Activated naive CD8-positive, alpha-beta T cell (primary cell): ENCODE data around the gene GLUL.
"Not testable (repeated sequence)": the region's sequence is repeated elsewhere in the genome, so short reads cannot be mapped to it uniquely, and the experiment has no call there.

Experiments used
- H3K27ac Mint-ChIP-seq: one replicate; pipeline ENCODE4 v1.8.0; 2021; ENCODE audit warnings: mixed read lengths
- H3K27me3 Mint-ChIP-seq: one replicate; pipeline ENCODE4 v1.8.0; 2021; ENCODE audit warnings: mixed read lengths
- H3K36me3 Mint-ChIP-seq: one replicate; pipeline ENCODE4 v1.8.0; 2021; ENCODE audit warnings: mixed read lengths
- H3K4me1 Mint-ChIP-seq: one replicate; pipeline ENCODE4 v1.8.0; 2021; ENCODE audit warnings: low read depth, mixed read lengths
- H3K4me3 Mint-ChIP-seq: one replicate; pipeline ENCODE4 v1.8.0; 2021; ENCODE audit warnings: mild to moderate bottlenecking, mixed read lengths
- H3K9me3 Mint-ChIP-seq: one replicate; pipeline ENCODE4 v1.8.0; 2021; ENCODE audit warnings: low read depth, mixed read lengths

Gene GLUL

DNA sequence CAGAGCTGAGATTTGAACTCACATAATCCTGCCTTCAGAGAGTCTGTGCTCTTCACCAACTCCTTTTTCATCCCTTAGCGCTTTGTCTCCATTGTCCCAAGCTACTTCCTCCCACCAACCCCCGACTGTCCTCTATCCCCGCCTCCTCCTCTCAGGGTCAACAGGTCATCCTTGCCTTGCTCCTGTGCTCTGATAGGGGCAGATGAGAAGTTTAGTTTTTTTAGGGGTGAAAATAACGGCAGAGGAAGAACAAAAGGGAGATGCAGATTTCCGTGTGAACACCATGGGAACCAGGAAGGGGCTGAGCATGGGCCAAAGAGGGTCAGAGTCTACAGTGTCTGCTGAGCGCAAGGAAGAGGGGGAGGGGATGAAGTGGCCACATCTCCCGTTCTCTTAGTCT lies 31.9 kb downstream of the GLUL start:
- H3K4me3 Mint-ChIP-seq: no peak overlapping the region
- no peak overlapping the region for H3K27ac Mint-ChIP-seq
- H3K36me3 Mint-ChIP-seq: no peaks in the 10 kb centered on the region
- H3K4me1 Mint-ChIP-seq: no peaks in the 10 kb centered on the region
- H3K27me3 Mint-ChIP-seq: peaks cover 4% of the 10 kb centered on the region
- H3K9me3 Mint-ChIP-seq: no peaks in the 10 kb centered on the region

GRCh38 chr1:182357913-182358312 lies 33.7 kb downstream of the GLUL start:
- Mint-ChIP-seq H3K27ac (no peak overlapping the region), H3K27me3 (peaks cover 2% of the 10 kb centered on the region), H3K9me3 (no peaks in the 10 kb centered on the region), H3K36me3 (no peaks in the 10 kb centered on the region), H3K4me1 (no peaks in the 10 kb centered on the region), H3K4me3 (no peak overlapping the region)

DNA sequence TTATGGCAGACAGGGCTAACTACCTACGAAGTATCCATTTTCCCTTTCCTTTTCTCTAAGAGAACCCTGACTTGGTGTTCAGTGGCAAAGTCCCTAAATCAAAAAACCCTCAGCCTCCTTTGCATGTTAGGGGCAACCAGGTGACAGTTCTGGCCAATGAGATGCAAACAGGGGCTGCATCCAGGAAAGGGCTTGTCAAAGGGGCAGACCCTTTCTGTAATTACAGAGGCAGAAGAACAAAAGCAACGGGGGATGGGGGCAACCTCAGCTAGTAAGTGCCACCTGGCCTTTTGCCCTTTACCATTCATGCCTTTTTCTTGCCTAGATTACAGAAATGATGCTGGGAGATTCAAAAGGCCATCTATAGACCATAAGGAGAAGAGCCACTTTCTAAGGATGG lies 34.4 kb downstream of the GLUL start:
- peaks cover 2% of the 10 kb centered on the region for H3K27me3 Mint-ChIP-seq
- H3K36me3 Mint-ChIP-seq: no peaks in the 10 kb centered on the region
- H3K27ac Mint-ChIP-seq: no peak overlapping the region
- no peak overlapping the region for H3K4me3 Mint-ChIP-seq
- H3K9me3 Mint-ChIP-seq: no peaks in the 10 kb centered on the region
- H3K4me1 Mint-ChIP-seq: no peaks in the 10 kb centered on the region

DNA sequence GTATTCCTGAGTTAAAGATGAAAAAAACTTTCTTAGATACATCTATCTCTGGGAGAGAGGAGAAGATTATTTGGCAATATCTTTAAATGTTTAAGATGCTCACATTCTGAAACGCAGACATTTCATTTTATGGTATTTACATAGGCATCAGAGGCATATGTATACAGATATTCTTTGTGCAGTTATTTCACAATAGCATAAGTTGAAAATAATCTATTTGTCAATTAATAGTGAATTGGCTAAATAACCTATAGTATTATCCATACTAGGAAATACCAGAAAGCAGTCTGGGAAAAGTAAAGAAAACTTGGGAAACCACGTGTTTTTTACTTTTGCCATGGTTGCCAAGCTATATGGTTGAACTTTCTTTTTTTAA lies 35.9 kb downstream of the GLUL start:
- no peaks in the 10 kb centered on the region for H3K36me3 Mint-ChIP-seq
- H3K4me3 Mint-ChIP-seq: no peak overlapping the region
- no peak overlapping the region for H3K27ac Mint-ChIP-seq
- H3K27me3 Mint-ChIP-seq: peaks cover 2% of the 10 kb centered on the region
- H3K9me3 Mint-ChIP-seq: no peaks in the 10 kb centered on the region
- no peaks in the 10 kb centered on the region for H3K4me1 Mint-ChIP-seq

DNA sequence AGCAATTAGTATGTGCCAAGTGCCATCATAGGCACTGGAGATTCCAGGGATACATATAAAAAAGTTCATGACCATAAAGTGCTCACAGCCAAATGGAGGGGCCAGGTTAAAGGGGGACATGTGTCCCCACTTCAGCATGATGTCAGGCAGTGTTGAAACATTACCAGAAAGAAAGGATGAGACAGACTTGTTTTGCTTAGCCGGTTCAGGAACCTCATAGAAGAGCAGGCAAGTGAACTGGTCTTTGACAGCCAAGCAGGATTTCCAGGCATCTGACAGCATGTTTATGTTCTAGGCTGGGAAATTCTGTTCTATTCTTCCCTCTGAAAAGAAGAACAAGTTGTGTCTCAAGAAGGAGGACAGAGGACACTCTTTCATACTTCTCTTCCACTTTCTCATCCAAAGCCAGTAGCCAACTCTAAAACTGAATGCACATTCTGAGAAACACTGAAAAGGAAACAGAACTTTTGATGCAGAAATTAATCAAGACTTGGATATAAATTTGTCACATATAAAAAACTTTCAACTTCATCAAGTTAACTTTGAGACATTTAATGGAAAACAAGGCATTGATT lies 39.7 kb downstream of the GLUL start:
- Mint-ChIP-seq H3K4me3 (no peak overlapping the region), H3K9me3 (no peaks in the 10 kb centered on the region), H3K27ac (no peak overlapping the region), H3K4me1 (no peaks in the 10 kb centered on the region), H3K36me3 (no peaks in the 10 kb centered on the region), H3K27me3 (no peaks in the 10 kb centered on the region)

GRCh38 chr1:182350839-182351238 lies 40.8 kb downstream of the GLUL start:
- no peak overlapping the region for H3K27ac Mint-ChIP-seq
- no peaks in the 10 kb centered on the region for H3K27me3 Mint-ChIP-seq
- no peaks in the 10 kb centered on the region for H3K4me1 Mint-ChIP-seq
- no peaks in the 10 kb centered on the region for H3K9me3 Mint-ChIP-seq
- no peaks in the 10 kb centered on the region for H3K36me3 Mint-ChIP-seq
- no peak overlapping the region for H3K4me3 Mint-ChIP-seq

DNA sequence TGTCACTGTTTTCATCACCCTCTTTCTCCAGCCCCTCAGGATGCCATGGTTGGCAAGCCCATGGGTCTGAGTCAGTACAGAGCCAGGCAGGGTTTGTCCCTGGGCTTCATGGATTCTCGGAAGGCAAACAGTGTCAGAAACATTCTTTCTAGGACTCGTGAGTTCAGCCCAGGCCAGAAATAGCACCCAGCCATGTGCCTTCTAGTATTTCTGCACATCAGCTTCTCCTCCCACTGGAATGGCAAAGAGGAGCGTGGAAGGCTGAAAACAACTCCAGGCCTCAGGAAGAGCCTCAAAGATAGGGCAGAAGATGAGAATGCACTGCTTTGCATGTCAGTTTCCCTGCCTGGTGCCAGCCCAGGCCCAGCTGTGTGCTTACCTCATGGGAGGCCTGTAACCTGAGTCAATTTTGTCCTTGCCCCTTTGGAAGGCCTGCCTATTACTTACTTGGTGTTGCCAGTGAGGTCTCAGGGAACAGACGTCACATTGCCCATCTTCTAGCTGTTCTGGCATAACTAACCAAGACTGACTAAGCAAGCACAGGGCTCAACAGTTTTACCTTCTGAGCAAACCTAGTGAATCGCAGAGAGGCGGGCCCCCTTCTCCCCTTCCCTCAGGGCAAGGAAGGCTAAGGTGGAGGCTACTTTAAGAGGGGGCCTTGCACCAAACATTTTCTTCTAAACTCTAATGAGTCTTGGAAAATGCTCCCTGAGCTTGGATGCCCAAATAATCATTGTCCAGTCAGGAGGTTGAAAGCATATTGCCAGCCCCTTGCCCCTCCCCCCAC lies 42.4 kb downstream of the GLUL start:
- Mint-ChIP-seq H3K4me1 (no peaks in the 10 kb centered on the region), H3K36me3 (no peaks in the 10 kb centered on the region), H3K9me3 (no peaks in the 10 kb centered on the region), H3K27me3 (no peaks in the 10 kb centered on the region), H3K4me3 (no peak overlapping the region), H3K27ac (no peak overlapping the region)

GRCh38 chr1:182347019-182347418 lies 44.6 kb downstream of the GLUL start:
- Mint-ChIP-seq H3K27me3 (no peaks in the 10 kb centered on the region), H3K27ac (no peak overlapping the region), H3K4me1 (no peaks in the 10 kb centered on the region), H3K36me3 (no peaks in the 10 kb centered on the region), H3K9me3 (no peaks in the 10 kb centered on the region), H3K4me3 (no peak overlapping the region)

DNA sequence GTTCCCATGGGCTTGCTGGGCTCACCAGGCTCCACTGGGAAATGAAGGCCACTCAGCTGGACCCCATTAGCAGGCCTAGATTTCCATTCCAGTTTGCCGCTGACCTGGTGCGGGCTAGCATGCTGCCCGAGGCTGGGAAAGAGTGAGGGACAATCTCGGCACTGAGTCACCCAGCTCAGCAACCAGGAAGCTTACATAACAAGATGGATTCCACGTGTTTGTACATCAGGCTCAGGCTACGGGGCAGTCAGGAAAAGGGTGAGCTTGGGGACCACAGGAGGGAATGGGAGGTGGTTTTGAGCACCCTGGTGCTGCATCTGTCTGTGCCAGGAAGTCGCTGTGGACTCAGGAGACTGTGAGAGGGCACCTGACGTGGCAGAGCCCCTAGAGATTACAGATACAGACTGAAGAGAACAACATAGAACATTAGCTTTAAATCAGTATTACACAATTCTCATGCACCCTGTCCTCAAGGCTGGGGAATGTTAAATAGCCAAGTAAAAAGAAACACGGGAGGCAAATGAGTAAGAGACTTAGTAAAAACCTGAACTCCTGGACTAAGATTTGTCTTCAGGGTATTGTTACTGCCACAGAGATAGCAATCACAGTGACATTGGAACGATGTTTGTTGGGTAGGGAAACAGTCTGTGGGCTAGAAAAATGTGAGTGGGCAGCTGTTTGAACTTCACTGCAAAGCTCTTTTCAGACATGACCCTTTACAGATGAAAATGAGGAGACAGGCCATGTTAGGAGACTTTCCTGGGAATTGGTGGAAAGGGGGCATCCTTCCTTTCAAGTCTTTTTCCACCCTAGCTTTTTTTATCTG lies 51.1 kb downstream of the GLUL start:
- Mint-ChIP-seq H3K27me3 (peaks cover 2% of the 10 kb centered on the region), H3K36me3 (no peaks in the 10 kb centered on the region), H3K27ac (no peak overlapping the region), H3K4me3 (no peak overlapping the region), H3K4me1 (no peaks in the 10 kb centered on the region), H3K9me3 (no peaks in the 10 kb centered on the region)

GRCh38 chr1:182339684-182340083 lies 51.9 kb downstream of the GLUL start:
- peaks cover 2% of the 10 kb centered on the region for H3K27me3 Mint-ChIP-seq
- no peaks in the 10 kb centered on the region for H3K9me3 Mint-ChIP-seq
- no peaks in the 10 kb centered on the region for H3K36me3 Mint-ChIP-seq
- no peaks in the 10 kb centered on the region for H3K4me1 Mint-ChIP-seq
- H3K27ac Mint-ChIP-seq: no peak overlapping the region
- no peak overlapping the region for H3K4me3 Mint-ChIP-seq

DNA sequence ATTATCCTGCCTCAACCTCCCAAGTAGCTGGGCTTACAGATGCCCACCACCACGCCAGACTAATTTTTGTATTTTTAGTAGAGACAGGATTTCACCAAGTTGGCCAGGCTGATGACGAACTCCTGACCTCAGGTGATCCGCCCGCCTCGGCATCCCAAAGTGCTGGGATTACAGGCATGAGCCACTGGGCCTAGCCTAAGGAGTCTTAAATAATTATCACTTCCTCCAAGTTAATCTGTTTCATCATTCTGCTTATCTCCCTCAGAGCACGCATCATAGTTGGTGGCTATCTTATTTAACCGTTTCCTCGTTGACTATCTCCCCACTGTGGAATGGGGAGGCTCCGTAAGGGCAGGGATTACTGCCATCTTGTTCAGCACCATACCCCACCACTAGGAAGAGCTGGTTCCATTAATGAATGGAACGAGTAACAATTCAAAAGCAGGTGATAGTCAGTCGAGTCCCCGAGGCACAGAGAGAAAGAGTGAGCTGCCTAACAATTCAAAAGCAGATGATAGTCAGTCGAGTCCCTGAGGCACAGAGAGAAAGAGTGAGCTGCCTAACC lies 52.7 kb downstream of the GLUL start:
- Mint-ChIP-seq H3K36me3 (no peaks in the 10 kb centered on the region), H3K9me3 (no peaks in the 10 kb centered on the region), H3K4me1 (no peaks in the 10 kb centered on the region), H3K27ac (no peak overlapping the region), H3K4me3 (no peak overlapping the region), H3K27me3 (peaks cover 2% of the 10 kb centered on the region)

DNA sequence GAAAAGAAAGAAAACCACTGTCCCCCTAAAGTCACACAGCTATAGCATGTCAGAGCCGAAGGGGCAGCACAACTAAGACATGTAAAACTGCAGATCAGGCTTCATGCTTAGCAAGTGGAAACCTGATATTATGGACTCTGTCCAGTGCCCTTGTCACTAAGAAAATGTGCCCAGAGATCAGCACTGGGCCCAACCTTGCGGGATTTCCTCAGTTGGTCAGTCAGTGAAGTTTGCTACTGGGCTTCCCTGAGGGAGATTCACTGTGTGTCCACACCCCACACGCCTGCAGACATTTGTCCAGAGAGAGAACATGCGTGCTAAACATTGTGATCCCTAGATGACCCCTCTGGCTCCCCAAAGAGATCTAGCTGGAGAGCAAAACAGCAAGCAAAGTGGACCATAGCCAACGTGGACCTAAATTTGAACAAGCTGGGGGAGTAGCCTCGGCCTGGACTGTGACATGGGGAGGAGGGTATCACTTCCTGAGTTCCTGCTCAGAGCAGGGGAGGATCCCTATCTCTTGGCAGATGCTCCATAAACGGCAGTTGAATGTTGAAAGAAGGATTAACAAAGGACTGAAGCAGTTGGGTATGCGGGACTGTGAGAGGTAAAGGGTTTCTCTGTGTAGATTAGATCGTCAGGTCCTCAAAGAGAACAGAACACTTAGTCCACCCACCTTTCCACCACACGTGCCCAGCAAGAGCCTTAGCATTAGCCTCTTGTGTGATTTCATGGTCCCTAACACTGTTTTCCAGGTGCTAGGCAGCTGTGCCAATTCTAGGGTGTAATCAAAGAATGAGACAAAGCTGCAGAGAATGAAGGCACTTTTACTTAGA lies 53.6 kb downstream of the GLUL start:
- H3K4me1 Mint-ChIP-seq: no peaks in the 10 kb centered on the region
- H3K36me3 Mint-ChIP-seq: no peaks in the 10 kb centered on the region
- H3K9me3 Mint-ChIP-seq: no peaks in the 10 kb centered on the region
- H3K4me3 Mint-ChIP-seq: no peak overlapping the region
- H3K27me3 Mint-ChIP-seq: peaks cover 2% of the 10 kb centered on the region
- H3K27ac Mint-ChIP-seq: no peak overlapping the region

- H3K4me3 Mint-ChIP-seq: no peak overlapping the region
- H3K4me1 Mint-ChIP-seq: no peaks in the 10 kb centered on the region
- H3K27me3 Mint-ChIP-seq: peaks cover 2% of the 10 kb centered on the region
- no peaks in the 10 kb centered on the region for H3K36me3 Mint-ChIP-seq
- no peak overlapping the region for H3K27ac Mint-ChIP-seq
- no peaks in the 10 kb centered on the region for H3K9me3 Mint-ChIP-seq
These were observed 55.6 kb downstream of the GLUL start for GRCh38 chr1:182335771-182336566.

DNA sequence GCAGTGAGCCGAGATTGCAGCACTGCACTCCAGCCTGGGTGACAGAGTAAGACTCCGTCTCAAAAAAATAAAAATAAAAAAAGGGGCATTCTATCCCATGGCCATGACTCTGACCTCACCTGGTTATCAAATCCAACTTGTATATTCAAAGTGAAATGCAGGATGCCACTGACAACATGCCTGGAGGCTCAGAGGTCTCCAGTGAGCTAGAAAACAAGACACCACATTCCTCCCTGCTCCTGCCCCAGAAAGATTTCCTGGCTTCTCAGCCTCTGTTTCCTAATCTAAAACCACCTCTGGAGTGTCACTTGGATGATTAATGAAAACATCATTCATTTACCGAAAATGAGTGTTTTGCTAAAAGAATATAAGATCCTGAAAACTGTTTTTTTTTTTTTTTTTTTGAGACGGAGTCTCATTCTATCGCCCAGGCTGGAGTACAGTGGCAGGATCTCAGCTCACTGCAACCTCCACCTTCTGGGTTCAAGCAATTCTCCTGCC lies 58.5 kb downstream of the GLUL start:
- H3K4me1 Mint-ChIP-seq, H3K27me3 Mint-ChIP-seq, H3K4me3 Mint-ChIP-seq, H3K27ac Mint-ChIP-seq, H3K36me3 Mint-ChIP-seq, H3K9me3 Mint-ChIP-seq: not testable (repeated sequence)
